GM12878 (cell line): Measurements from ENCODE around the gene PLP2. TPM values are rescaled to one million over a fixed set of nuclear protein-coding genes. Genes with fewer than 3 reads are reported as not detected.

ENCODE experiments used
- ATAC-seq: fragments of 200-7000 bp; cut with Tn5 transposase; 3 replicates; pipeline ENCODE4 v1.9.1; 2020; ENCODE audit warnings: mild to moderate bottlenecking, moderate library complexity
- BruUV-seq: library from RNA; stranded (reverse); fragments of 400-500 nt; replicated peaks from 2 replicates; lab custom pipeline; 2021; lab: Mats Ljungman, UMichigan
- CTCF ChIA-PET: fragments of 300-600 bp; sonication (Branson Sonifier 250); formaldehyde crosslinking; extraction: SDS; loops from one replicate; lab custom pipeline; 2021; ENCODE audit warnings: inconsistent platforms; lab: Yijun Ruan, JAX
- POLR2A ChIA-PET: fragments of 350-600 bp; formaldehyde crosslinking; extraction: SDS; loops from one replicate; lab custom pipeline; 2021; ENCODE audit warnings: inconsistent platforms; lab: Charles Lee
- RAD21 ChIA-PET: fragments of 300-600 bp; sonication (Branson Sonifier 250); formaldehyde crosslinking; loops from one replicate; lab custom pipeline; 2023; ENCODE audit warnings: antibody characterized with exemption; ENCODE audit not compliant: unreplicated experiment; lab: Charles Lee
- SMC1A ChIA-PET: fragments of 300-600 bp; sonication (Branson Sonifier 250); formaldehyde crosslinking; loops from one replicate; lab custom pipeline; 2023; ENCODE audit not compliant: unreplicated experiment, uncharacterized antibody; lab: Charles Lee
- DNase-seq: peaks from one replicate; pipeline ENCODE4 v3.0.0-alpha.2; 2011; ENCODE audit warnings: low read depth, low spot score
- FAIRE-seq: peaks from 3 replicates; lab custom pipeline; 2011; peaks lifted over from hg19 to GRCh38; lab: Jason Lieb, UNC
- H2AFZ ChIP-seq: 2 replicates; pipeline ENCODE4 v1.6.0; 2011; ENCODE audit warnings: low read depth, low read length, control low read depth; ENCODE audit not compliant: control insufficient read depth
- H3K27ac ChIP-seq: 2 replicates; pipeline ENCODE4 v1.5.1; 2011; ENCODE audit warnings: control low read depth; ENCODE audit not compliant: control insufficient read depth, insufficient read depth
- H3K27me3 ChIP-seq, 2 experiments: replicated peaks in 1 of 2; 2 replicates each; pipeline versions ENCODE4 v1.6.0 to v1.6.1; 2011; ENCODE audit warnings: low read length in 1 of 2; ENCODE audit not compliant: control insufficient read depth in 2 of 2, insufficient read depth in 2 of 2
- H3K36me3 ChIP-seq, 2 experiments: 2 replicates each; pipeline ENCODE4 v1.5.1; 2011; ENCODE audit warnings: low read length in 1 of 2; ENCODE audit not compliant: control insufficient read depth in 2 of 2, insufficient read depth in 2 of 2
- H3K4me1 ChIP-seq: 2 replicates; pipeline ENCODE4 v1.6.1; 2011; ENCODE audit warnings: mild to moderate bottlenecking, low read length, moderate library complexity, mixed read lengths; ENCODE audit not compliant: control insufficient read depth, insufficient read depth
- H3K4me2 ChIP-seq: 2 replicates; pipeline ENCODE4 v1.6.0; 2011; ENCODE audit warnings: control low read depth; ENCODE audit not compliant: control insufficient read depth, insufficient read depth
- H3K4me3 ChIP-seq: fragments of 200-600 bp; sonication (generic); 2 replicates; pipeline ENCODE4 v1.5.1; 2016
- H3K79me2 ChIP-seq: 2 replicates; pipeline ENCODE4 v1.6.0; 2011; ENCODE audit warnings: low read length; ENCODE audit not compliant: control insufficient read depth, insufficient read depth
- H3K9ac ChIP-seq: 2 replicates; pipeline ENCODE4 v1.8.0; 2011; ENCODE audit warnings: low read length, control low read depth, mixed read lengths; ENCODE audit not compliant: control insufficient read depth, insufficient read depth
- H3K9me3 ChIP-seq: replicated peaks from 3 replicates; pipeline ENCODE4 v1.5.1; 2011; ENCODE audit warnings: mild to moderate bottlenecking, low read length; ENCODE audit not compliant: control insufficient read depth, insufficient read depth
- H4K20me1 ChIP-seq: 2 replicates; pipeline ENCODE4 v1.6.0; 2011; ENCODE audit not compliant: control insufficient read depth, insufficient read depth
- ATF7 ChIP-seq: fragments of 450-650 bp; IDR thresholded peaks from 2 replicates; pipeline ENCODE4 v1.6.1; 2016; ENCODE audit warnings: low read depth, mild to moderate bottlenecking
- BHLHE40 ChIP-seq, 2 experiments: fragments of 450-650 bp in 1 of 2; IDR thresholded peaks; 2 replicates each; pipeline ENCODE4 v1.6.1; 2011 to 2017; ENCODE audit warnings: low read depth in 2 of 2, borderline replicate concordance in 1 of 2, improper control_type of control experiment in 1 of 2, low read length in 1 of 2, mild to moderate bottlenecking in 1 of 2
- CEBPZ ChIP-seq: fragments of 150-350 bp; IDR thresholded peaks from 2 replicates; pipeline ENCODE4 v1.6.1; 2016; ENCODE audit warnings: low read depth, low read length
- JUND ChIP-seq: IDR thresholded peaks from 2 replicates; pipeline ENCODE4 v1.6.1; 2012; ENCODE audit warnings: low read depth, mild to moderate bottlenecking, low read length, improper control_type of control experiment, moderate library complexity
- SKIL ChIP-seq: fragments of 450-650 bp; IDR thresholded peaks from 2 replicates; pipeline ENCODE4 v1.6.1; 2017; ENCODE audit warnings: mild to moderate bottlenecking, low read depth, inconsistent platforms; ENCODE audit not compliant: poor library complexity, severe bottlenecking
- SPI1 ChIP-seq: IDR thresholded peaks from 2 replicates; pipeline ENCODE4 v1.6.1; 2011; ENCODE audit warnings: low read depth, mild to moderate bottlenecking, low read length, moderate library complexity, borderline replicate concordance; ENCODE audit not compliant: insufficient read depth
- TCF12 ChIP-seq: IDR thresholded peaks from 2 replicates; pipeline ENCODE4 v1.6.1; 2011; ENCODE audit warnings: low read depth, mild to moderate bottlenecking, low read length
- ZNF687 ChIP-seq: fragments of 450-650 bp; IDR thresholded peaks from 2 replicates; pipeline ENCODE4 v1.6.1; 2017; ENCODE audit warnings: mild to moderate bottlenecking, moderate library complexity
- WGBS: methylation state at CpG from one replicate; pipeline ENCODE4 v1.1.6; 2016; ENCODE audit warnings: low lambda C conversion rate; ENCODE audit not compliant: insufficient replicate concordance, insufficient coverage; ENCODE audit errors: missing lambda C conversion rate; 5-methylcytosine and 5-hydroxymethylcytosine counted together
- in situ Hi-C: fragments of 300-500 bp; cut with MboI; formaldehyde crosslinking; loops from 9 replicates; pipeline ENCODE4 v1.14.3; 2018; ENCODE audit warnings: mixed read lengths
- intact Hi-C: fragments of 100-400 bp; cut with micrococcal nuclease; formaldehyde crosslinking; loops from one replicate; pipeline ENCODE4 v1.14.2; 2022; ENCODE audit not compliant: unreplicated experiment
- polyA plus RNA-seq, 11 experiments: library from polyadenylated mRNA; depleted of rRNA in 4 of 11; unstranded in 6 of 11; stranded (reverse) in 5 of 11; fragments of >200 nt; fragmentation: Nextera tagmentation in 4 of 11; fragmentation: Illumina TruSeq in 1 of 11; extraction: Ambion mirVana in 4 of 11; extraction: Trizol in 1 of 11; gene quantifications; 1 replicate in 1 of 11; 2 replicates in 10 of 11; pipeline versions ENCODE4 v1.2.1 to v1.2.3, GENCODE V29; 2011 to 2016; ENCODE audit warnings: inconsistent platforms in 2 of 11, missing spikeins in 2 of 11, low read depth in 1 of 11
- total RNA-seq, 4 experiments: library from RNA; depleted of rRNA in 3 of 4; stranded (reverse); fragments of >200 nt in 3 of 4; fragmentation: Illumina TruSeq in 1 of 4; extraction: Trizol in 1 of 4; gene quantifications; 2 replicates each; pipeline versions ENCODE4 v1.2.1 to v1.2.3, GENCODE V29; 2013 to 2021

Gene PLP2
- total and polyA plus RNA-seq, 10 of the 15 experiments (the other 5 are each of a cell fraction or from before 2014, with no cell fraction given) = 56.6 to 177 (median 99.3) TPM

- FAIRE-seq = no peak
- Histone ChIP-seq H3K4me1 (no peaks in the 10 kb centered on the region), H3K9ac (no peak overlapping the region), H3K4me2 (no peak overlapping the region), H3K27ac (no peak overlapping the region), H3K4me3 (no peak overlapping the region), H3K79me2 (no peaks in the 10 kb centered on the region), H2AFZ (no peak overlapping the region), H3K9me3 (no peaks in the 10 kb centered on the region), H3K27me3 (no peaks in the 10 kb centered on the region)
- ChIA-PET POLR2A (no interaction called here), SMC1A (no interaction called here), RAD21 (no interaction called here), CTCF (no interaction called here)
- DNase-seq = no peak
- intact Hi-C loops (no loop called here), in situ Hi-C loops (no loop called here)
- ATAC-seq = no peak
- WGBS = 80% methylated on average over 13 of the region's 13 CpGs
- TF ChIP-seq ATF7 (no peak), SKIL (no peak), TCF12 (no peak), BHLHE40 (IDR thresholded peaks at IDR 0.05; ENCODE audit: borderline replicate concordance in 1 of 2, low read depth in 2 of 2, low read length in 1 of 2) (no peak), CEBPZ (no peak), SPI1 (no peak), JUND (no peak), ZNF687 (no peak)
- TF ChIP-seq, all 136 proteins: peak for 0
- Histone ChIP-seq H4K20me1 (no peaks in the 10 kb centered on the region), H3K36me3 (no peaks in the 10 kb centered on the region)
- BruUV-seq = no TSS peak
These were observed 23.8 kb upstream of the PLP2 start for GRCh38 chrX:49147936-49148335.
